ENCODE data around the gene GLE1.
"Not testable (repeated sequence)": the region's sequence is repeated elsewhere in the genome, so short reads cannot be mapped to it uniquely, and the experiment has no call there.

The GLE1 gene

GRCh38 chr9:128497824-128498610, 6.5 kb upstream of the GLE1 start:
- no peak for DNase-seq

GRCh38 chr9:128498911-128499310, 5.6 kb upstream of the GLE1 start:
- DNase-seq: no peak

GRCh38 chr9:128499920-128500319, 4.6 kb upstream of the GLE1 start:
- DNase-seq: no peak

DNA sequence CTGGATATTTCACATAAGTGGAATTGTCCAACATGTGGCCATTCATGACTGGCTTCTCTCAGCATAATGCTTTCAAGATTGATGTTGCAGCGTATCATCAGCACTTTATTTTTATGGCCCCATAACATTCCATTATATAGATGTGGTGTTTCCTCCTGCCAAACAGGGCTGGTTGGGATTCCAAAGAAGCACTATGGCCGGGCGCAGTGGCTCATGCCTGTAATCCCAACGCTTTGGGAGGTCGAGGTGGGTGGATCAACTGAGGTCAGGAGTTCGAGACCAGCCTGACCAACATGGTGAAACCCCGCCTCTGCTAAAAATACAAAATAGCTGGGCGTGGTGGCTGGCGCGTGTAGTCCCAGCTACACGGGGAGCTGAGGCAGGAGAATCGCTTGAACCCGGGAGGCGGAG, 1.1 kb upstream of the GLE1 start:
- DNase-seq: not testable (repeated sequence)

- no peak for DNase-seq
Observed at GRCh38 chr9:128503870-128504269, 649 bp upstream of the GLE1 start.

- DNase-seq: no peak
Observed at GRCh38 chr9:128505414-128505765, 871 bp downstream of the GLE1 start.

DNA sequence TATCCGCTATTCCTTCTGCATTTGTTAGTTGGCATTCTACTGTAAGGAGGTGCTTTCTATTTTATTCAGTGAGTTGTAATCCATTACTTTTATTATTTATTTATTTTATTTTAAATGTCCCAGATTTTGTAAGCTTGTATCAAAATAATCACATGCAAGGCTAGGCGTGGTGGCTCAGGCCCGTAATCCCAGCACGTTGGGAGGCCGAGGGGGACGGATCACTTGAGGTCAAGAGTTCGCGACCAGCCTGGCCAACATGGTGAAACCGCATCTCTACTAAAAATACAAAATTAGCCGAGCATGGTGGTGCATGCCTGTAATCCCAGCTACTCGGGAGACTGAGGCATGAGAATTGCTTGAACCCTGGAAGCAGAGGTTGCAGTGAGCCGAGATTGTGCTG, 1.4 kb downstream of the GLE1 start:
- not testable (repeated sequence) for DNase-seq

DNA sequence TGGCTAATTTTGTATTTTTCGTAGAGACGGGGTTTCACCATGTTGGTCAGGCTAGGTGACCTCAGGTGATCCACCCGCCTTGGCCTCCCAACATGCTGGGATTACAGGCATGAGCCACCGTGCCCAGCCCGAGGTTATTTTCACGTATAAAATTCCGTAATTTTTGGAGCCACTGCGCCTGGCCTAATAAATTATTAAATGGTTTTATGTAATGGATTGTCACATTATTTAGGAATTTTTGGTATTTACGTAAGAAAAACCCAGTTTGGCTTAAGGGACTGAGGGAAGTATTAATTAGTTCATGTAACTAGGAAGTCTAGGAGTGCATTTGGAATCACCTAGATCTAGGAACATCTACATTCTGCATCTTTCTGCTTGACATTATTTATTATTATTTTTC, 8.3 kb downstream of the GLE1 start:
- DNase-seq: no peak

DNA sequence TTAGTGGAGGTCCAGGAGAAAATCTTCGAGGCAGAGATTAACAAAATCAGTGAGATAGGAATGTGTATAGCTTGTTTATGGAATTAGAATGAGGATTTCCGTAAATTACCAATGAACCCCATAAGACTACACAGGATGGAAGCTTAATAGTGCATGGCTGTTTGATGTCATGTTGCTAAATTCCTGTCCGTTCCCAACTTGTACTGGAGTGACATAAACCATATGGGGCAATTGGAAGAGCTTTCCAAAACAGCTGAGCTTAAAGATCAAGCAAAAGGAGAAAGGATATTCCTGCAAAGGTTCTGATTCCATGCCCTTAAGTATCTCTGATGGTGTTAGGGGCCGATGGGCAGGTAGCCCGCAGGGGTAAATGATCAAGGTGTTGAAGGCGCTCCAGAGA, 17.4 kb downstream of the GLE1 start:
- DNase-seq: no peak

DNA sequence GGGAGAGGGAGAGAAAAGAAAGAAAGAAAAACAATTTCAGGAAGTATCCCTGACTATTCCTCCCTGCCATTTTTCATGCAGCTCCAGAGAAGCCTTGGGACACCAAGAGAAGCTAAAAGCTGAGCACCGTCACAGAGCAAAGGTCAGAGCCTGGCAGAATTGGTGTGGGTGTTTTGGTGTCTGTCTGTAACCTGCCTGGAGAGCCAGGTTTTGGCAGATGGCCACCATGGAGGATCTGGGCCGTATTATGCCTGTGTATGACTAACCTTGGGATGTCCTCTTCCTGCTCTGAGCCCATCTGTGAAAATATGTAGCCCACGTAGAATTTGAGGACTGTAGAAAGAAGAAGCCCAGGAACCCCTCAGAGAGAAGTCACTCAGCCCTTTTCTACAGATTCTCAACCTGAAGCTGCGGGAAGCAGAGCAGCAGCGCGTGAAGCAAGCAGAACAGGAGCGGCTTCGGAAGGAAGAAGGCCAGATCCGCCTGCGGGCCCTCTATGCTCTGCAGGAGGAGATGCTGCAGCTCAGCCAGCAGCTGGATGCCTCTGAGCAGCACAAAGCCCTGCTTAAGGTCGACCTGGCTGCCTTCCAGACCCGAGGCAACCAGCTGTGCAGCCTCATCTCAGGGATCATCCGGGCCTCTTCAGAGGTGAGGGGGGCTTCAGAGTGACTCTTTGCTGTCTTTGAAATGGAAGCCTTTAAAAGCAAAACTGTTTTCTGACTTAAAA, 18.8 kb downstream of the GLE1 start:
- DNase-seq: no peak

- no peak for DNase-seq
Observed at GRCh38 chr9:128526720-128527119, 22.2 kb downstream of the GLE1 start.

DNA sequence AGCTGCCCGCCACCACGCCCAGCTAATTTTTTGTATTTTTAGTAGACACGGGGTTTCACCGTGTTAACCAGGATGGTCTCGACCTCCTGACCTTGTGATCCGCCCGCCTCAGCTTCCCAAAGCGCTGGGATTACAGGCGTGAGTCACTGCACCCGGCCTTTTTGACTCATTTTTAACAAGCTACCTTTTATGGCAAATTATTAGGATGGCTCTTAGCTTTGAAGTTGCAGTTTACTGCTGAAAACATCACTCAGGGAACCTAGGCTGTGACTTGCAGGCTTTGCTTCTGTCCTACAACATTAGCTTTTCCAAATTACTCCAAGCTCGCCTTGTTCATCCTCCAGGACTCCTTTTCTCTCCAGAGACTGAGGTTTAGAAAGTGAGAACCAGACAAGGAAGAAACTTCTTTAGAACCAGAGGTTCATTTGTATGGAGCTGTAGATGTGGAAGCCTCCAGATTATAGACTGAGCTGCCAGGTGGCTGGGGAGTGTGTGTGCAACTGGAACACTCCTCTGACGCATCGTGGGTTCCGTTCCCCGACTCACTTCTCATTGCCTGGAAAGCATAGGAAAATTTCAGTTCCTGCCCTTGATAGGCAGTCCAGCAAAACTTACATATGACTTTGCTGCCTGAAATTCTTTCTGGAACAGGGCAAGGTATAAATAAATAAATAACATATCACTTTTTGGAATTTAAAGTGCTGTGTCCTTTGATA, 24.1 kb downstream of the GLE1 start:
- no peak for DNase-seq

DNA sequence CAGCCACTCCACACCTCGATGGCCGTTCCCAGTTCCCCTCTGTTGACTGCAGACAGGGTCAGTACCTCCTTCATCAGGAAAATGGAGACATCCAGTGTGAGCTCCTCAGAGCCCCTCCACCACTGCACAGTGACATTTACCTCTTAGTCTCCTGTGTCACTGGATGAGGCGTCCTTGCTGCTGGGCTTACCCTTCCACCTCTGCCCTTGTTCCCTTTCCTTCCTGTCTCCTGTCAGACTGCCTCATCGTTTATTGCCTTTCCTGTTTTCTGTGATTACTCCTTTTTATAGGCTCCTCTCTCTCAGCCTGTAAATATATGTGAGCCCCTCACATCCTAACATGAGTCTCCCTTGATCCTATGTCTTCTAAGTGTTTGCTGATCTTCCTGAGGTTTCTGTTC, 24.7 kb downstream of the GLE1 start:
- no peak for DNase-seq

DNA sequence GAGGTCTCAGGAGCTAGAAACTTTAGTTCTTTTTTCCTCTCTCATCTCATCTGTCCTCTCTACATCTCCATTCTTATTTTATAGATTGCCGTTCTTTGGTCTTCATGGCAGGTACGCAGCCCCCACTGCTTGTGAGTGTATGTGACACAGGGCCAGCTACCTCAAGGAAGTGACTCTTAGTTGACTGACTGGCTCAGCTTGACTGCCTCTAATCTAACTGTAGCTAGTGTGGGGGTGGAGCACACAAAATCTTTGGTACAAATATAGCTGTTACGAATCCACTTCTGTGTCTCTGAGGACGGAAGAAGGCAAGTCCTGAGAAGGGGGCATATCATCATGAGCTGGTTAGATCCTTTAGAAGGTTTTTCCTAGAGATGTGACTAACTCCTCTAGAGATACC, 28.1 kb downstream of the GLE1 start:
- no peak for DNase-seq

GRCh38 chr9:128540634-128541360, 36.3 kb downstream of the GLE1 start:
- no peak for DNase-seq

GRCh38 chr9:128546504-128546903, 42.0 kb downstream of the GLE1 start:
- no peak for DNase-seq

- no peak for DNase-seq
Observed at GRCh38 chr9:128548876-128549275, 44.4 kb downstream of the GLE1 start.

DNA sequence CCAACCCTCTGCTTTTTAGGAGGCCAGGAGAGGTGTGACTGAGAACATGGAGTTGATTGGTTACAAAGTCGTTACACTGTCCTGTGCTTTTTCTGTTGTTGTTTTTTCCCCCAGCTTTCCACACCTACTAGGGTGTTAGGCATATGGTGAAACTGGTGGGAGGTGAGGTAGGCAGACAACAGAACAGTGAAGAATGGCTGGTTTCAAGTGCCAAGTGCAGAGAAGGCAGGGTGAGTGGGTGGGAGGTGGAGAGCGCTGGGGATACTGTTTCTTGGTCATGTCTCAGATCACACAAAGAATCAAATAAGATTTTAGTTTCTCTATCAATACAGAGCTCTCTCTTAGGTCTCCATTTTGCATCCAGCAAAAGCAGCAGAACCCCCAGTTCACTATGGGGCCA, 45.7 kb downstream of the GLE1 start:
- DNase-seq: no peak

- DNase-seq: no peak
Observed at GRCh38 chr9:128550770-128551656, 46.5 kb downstream of the GLE1 start.

DNA sequence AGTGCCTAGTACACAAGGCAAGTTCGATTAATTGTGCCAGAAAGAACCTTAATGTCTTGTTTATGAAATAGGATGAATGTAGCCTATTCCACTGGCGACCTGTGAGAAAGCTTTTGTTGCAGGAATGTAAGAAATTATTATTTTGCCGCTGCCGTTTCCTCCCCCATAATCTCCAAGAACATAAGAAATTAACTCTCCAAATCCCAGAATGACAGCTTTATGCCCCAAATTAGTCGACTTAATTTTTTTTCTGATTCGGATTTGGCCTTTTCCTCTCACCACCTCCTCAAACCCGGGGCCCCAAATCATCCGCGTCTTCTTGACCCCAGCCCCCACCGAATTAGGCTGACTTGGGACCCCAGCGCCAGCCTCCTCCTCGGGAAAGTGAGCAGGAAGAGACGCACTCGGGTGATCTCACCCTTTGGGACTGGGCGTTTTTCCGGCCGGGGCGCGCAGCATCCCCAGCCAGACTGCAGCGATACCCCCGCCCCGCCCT, 47.2 kb downstream of the GLE1 start:
- DNase-seq: no peak

DNA sequence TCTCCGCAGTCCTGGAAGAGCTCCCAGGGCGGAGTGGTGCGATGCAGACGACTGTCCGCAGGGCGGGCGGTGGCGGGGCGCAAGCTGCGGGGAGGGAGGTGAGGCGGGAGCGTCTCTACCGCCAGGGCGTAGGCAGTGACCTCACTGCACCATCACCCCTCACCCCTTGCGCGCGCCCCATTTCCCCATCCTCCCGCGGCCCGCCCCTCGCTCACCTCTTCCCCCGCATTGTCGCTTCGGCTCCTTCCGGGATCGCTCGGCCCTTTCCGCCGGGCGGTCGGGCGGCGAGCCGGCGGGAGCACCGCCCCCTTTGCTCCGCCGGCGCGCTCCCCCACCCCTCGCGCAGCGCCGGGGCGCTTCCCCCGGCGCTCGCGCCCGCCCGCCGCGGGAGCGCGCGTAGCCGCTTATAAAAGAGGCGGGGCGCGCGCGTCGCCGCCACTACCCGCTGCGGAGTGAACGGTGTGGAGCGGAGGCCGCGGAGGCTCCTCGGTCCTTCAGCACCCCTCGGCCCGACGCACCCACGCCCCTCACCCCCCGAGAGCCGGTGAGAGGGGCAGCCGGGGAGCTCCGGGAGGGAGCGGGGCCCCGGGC, 47.7 kb downstream of the GLE1 start, which contains the start of gene SPTAN1:
Gene SPTAN1, plus strand, starts transcription at position 435 of the 591 bp plus-strand sequence. CDS start 14,154 bp downstream, outside the sequence.
- peak; percentile 80 for DNase-seq

Measured in GOT3 (cell line).